PC-3 (cell line): ENCODE measurements around the gene GCSAML. TPM values are rescaled to one million over a fixed set of nuclear protein-coding genes. Genes with fewer than 3 reads are reported as not detected.
"Not testable (repeated sequence)": the region's sequence is repeated elsewhere in the genome, so short reads cannot be mapped to it uniquely, and the experiment has no call there.

Source experiments
- ATAC-seq: fragments of 200-7000 bp; cut with Tn5 transposase; 2 replicates; pipeline ENCODE4 v1.9.1; 2020; ENCODE audit warnings: mild to moderate bottlenecking, moderate library complexity
- BruUV-seq: library from RNA; stranded (reverse); fragments of 400-500 nt; replicated peaks from 2 replicates; lab custom pipeline; 2021; lab: Mats Ljungman, UMichigan
- CTCF ChIA-PET: fragments of 300-600 bp; sonication (Branson Sonifier 250); formaldehyde crosslinking; loops from one replicate; lab custom pipeline; 2022; ENCODE audit warnings: antibody characterized with exemption; lab: Charles Lee
- POLR2A ChIA-PET: fragments of 300-600 bp; sonication (Branson Sonifier 250); formaldehyde crosslinking; loops from one replicate; lab custom pipeline; 2022; ENCODE audit warnings: antibody characterized with exemption; ENCODE audit not compliant: unreplicated experiment; lab: Charles Lee
- DNase-seq: peaks from one replicate; pipeline ENCODE4 v3.0.0-alpha.2; 2015
- H2AFZ ChIP-seq: fragments of 300-600 bp; sonication (generic); 2 replicates; pipeline ENCODE4 v1.6.0; 2016; ENCODE audit warnings: antibody characterized with exemption, low read length
- H3F3A ChIP-seq: fragments of 300-600 bp; sonication (generic); one replicate; pipeline ENCODE4 v1.6.0; 2017; ENCODE audit warnings: antibody characterized with exemption, low read length, control low read depth, mild to moderate bottlenecking; ENCODE audit not compliant: unreplicated experiment
- H3K27ac ChIP-seq: fragments of 300-600 bp; sonication (generic); 2 replicates; pipeline ENCODE4 v1.5.1; 2016; ENCODE audit warnings: mild to moderate bottlenecking, low read length
- H3K27me3 ChIP-seq: fragments of 300-600 bp; sonication (generic); 2 replicates; pipeline ENCODE4 v1.6.1; 2016; ENCODE audit warnings: low read length, mixed read lengths
- H3K36me3 ChIP-seq: fragments of 300-600 bp; sonication (generic); 2 replicates; pipeline ENCODE4 v1.6.1; 2016; ENCODE audit warnings: low read depth, mixed run types, low read length, mixed read lengths
- H3K4me1 ChIP-seq: fragments of 300-600 bp; sonication (generic); 2 replicates; pipeline ENCODE4 v1.5.1; 2016; ENCODE audit warnings: low read length; ENCODE audit not compliant: insufficient read depth
- H3K4me2 ChIP-seq: fragments of 300-600 bp; sonication (generic); 2 replicates; pipeline ENCODE4 v1.6.0; 2016; ENCODE audit warnings: low read length
- H3K4me3 ChIP-seq: fragments of 300-600 bp; sonication (generic); 2 replicates; pipeline ENCODE4 v1.5.1; 2016; ENCODE audit warnings: mild to moderate bottlenecking, low read length, mixed read lengths
- H3K79me2 ChIP-seq: fragments of 300-600 bp; sonication (generic); 2 replicates; pipeline ENCODE4 v1.6.1; 2017; ENCODE audit warnings: low read length, mixed read lengths
- H3K9ac ChIP-seq: fragments of 300-600 bp; sonication (generic); 2 replicates; pipeline ENCODE4 v1.6.0; 2016; ENCODE audit warnings: mild to moderate bottlenecking, low read length
- H3K9me2 ChIP-seq: fragments of 300-600 bp; sonication (generic); replicated peaks from 2 replicates; pipeline ENCODE4 v1.6.1; 2016; ENCODE audit warnings: mixed run types, low read length, mixed read lengths
- H3K9me3 ChIP-seq: fragments of 300-600 bp; sonication (generic); 2 replicates; pipeline ENCODE4 v1.6.1; 2016; ENCODE audit warnings: low read length, mixed read lengths
- H4K20me1 ChIP-seq: fragments of 300-600 bp; sonication (generic); 2 replicates; pipeline ENCODE4 v1.6.1; 2016; ENCODE audit warnings: low read length, mixed read lengths
- EZH2 ChIP-seq: fragments of 300-600 bp; sonication (generic); IDR thresholded peaks from one replicate; pipeline ENCODE4 v1.6.1; 2017; ENCODE audit warnings: antibody characterized with exemption, mild to moderate bottlenecking, low read length; ENCODE audit not compliant: unreplicated experiment
- EZH2phosphoT487 ChIP-seq: fragments of 300-600 bp; sonication (generic); IDR thresholded peaks from 2 replicates; pipeline ENCODE4 v1.6.1; 2018; ENCODE audit warnings: mild to moderate bottlenecking, antibody characterized with exemption, low read length, borderline replicate concordance
- intact Hi-C: fragments of 100-400 bp; cut with micrococcal nuclease; formaldehyde crosslinking; loops from 2 replicates; pipeline ENCODE4 v1.9.0; 2023
- total RNA-seq: library from RNA; depleted of rRNA; stranded (reverse); fragments of >200 nt; gene quantifications from 2 replicates; pipeline ENCODE4 v1.2.3, GENCODE V29; 2014
- TF ChIP-seq, protein P1 (sequence below): fragments of 300-600 bp; sonication (generic); conservative IDR thresholded peaks from 2 replicates; pipeline ENCODE4 v1.5.1; 2017; ENCODE audit warnings: antibody characterized with exemption, low read depth, mild to moderate bottlenecking, low read length

GCSAML gene
- total RNA-seq, 1 experiment from 2014 or later, result not detected

DNA sequence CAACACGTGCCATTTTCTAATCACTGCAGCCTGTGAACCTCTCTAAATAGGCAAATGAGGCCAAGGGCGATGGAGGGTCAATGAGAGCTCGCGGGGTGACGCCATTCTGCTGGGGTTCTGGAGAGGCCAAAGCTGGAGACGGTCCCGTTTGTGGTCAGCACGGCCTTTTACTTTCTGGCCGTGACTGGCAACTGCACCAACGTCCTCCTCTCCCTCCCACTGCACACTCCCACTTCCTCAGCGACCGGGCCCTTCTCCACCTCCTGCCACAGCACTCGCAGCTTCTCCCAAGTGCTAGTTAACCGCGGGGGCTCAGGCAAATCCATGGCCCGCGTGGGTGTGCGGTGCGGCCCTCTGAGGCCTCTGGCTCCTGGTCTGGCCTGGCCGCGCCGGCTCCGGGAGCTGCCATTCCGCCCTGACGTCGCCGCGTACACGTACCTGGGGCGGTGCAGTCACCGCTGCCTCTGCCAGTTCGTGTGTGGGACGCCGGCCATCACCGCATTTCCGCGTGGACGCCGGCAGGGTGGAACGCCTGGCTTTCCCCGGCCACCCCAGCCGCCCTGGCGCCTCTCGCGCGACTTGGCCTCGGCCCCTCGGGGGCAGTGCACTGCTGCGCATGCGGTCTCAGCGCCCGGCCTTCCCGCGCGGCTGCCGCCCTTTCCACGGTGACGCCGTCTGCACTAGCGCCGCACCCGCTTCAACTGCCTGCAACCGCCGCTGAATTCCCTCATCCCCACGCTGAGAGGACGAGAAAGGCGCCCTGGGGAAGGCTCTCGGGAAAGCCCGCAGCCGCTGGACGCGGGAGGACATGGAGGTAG, 30.9 kb upstream of the GCSAML start:
- Histone ChIP-seq H3K27me3 (peaks cover 7% of the 10 kb centered on the region; the same call in 1 of the 2 replicates), H3K9ac (no peak overlapping the region), H4K20me1 (no peaks in the 10 kb centered on the region), H3K27ac (no peak overlapping the region), H3K4me2 (no peak overlapping the region), H3K79me2 (no peaks in the 10 kb centered on the region), H3K9me2 (no peaks in the 10 kb centered on the region), H3K36me3 (no peaks in the 10 kb centered on the region), H3K9me3 (no peaks in the 10 kb centered on the region), H3K4me1 (no peaks in the 10 kb centered on the region), H3K4me3 (no peak overlapping the region), H3F3A (no peaks in the 10 kb centered on the region), H2AFZ (no peak overlapping the region)
- no peak for DNase-seq
- POLR2A ChIA-PET, result no interaction called here
- no peak for ATAC-seq
- intact Hi-C loops, result no loop called here
- CTCF ChIA-PET, result no interaction called here
- no TSS peak for BruUV-seq
- no peak for TF ChIP-seq EZH2phosphoT487
- no peak for TF ChIP-seq EZH2
- TF ChIP-seq, protein P1, sequence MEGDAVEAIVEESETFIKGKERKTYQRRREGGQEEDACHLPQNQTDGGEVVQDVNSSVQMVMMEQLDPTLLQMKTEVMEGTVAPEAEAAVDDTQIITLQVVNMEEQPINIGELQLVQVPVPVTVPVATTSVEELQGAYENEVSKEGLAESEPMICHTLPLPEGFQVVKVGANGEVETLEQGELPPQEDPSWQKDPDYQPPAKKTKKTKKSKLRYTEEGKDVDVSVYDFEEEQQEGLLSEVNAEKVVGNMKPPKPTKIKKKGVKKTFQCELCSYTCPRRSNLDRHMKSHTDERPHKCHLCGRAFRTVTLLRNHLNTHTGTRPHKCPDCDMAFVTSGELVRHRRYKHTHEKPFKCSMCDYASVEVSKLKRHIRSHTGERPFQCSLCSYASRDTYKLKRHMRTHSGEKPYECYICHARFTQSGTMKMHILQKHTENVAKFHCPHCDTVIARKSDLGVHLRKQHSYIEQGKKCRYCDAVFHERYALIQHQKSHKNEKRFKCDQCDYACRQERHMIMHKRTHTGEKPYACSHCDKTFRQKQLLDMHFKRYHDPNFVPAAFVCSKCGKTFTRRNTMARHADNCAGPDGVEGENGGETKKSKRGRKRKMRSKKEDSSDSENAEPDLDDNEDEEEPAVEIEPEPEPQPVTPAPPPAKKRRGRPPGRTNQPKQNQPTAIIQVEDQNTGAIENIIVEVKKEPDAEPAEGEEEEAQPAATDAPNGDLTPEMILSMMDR, result no peak

- Histone ChIP-seq H3K36me3 (no peaks in the 10 kb centered on the region), H3K9me2 (no peaks in the 10 kb centered on the region), H3K27ac (no peak overlapping the region), H3K9ac (no peak overlapping the region), H3K4me3 (no peak overlapping the region), H3K4me2 (no peak overlapping the region), H3K79me2 (no peaks in the 10 kb centered on the region), H4K20me1 (no peaks in the 10 kb centered on the region), H3F3A (no peaks in the 10 kb centered on the region), H3K4me1 (no peaks in the 10 kb centered on the region), H2AFZ (no peak overlapping the region), H3K9me3 (no peaks in the 10 kb centered on the region), H3K27me3 (peaks cover 2% of the 10 kb centered on the region; the same call in 1 of the 2 replicates)
- TF ChIP-seq EZH2 (no peak), EZH2phosphoT487 (no peak)
- TF ChIP-seq, protein P1, result no peak
- DNase-seq (no peak), ATAC-seq (no peak)
- CTCF ChIA-PET, result no interaction called here
- no TSS peak for BruUV-seq
- intact Hi-C loops, result no loop called here
- POLR2A ChIA-PET, result no interaction called here
These were observed 30.4 kb upstream of the GCSAML start for GRCh38 chr1:247518613-247518891.

GRCh38 chr1:247521886-247522285, 27.0 kb upstream of the GCSAML start:
- H3F3A ChIP-seq, H3K79me2 ChIP-seq, intact Hi-C loops, ATAC-seq, H2AFZ ChIP-seq, H3K4me2 ChIP-seq, H3K9me3 ChIP-seq, H3K4me1 ChIP-seq, H4K20me1 ChIP-seq, BruUV-seq, DNase-seq, CTCF ChIA-PET, POLR2A ChIA-PET, H3K9me2 ChIP-seq, H3K4me3 ChIP-seq, H3K9ac ChIP-seq, H3K27ac ChIP-seq, H3K27me3 ChIP-seq, H3K36me3 ChIP-seq: not testable (repeated sequence)
